ENCODE results near the gene WASHC2A.
"Not testable (repeated sequence)": the region's sequence is repeated elsewhere in the genome, so short reads cannot be mapped to it uniquely, and the experiment has no call there.

The WASHC2A gene

DNA sequence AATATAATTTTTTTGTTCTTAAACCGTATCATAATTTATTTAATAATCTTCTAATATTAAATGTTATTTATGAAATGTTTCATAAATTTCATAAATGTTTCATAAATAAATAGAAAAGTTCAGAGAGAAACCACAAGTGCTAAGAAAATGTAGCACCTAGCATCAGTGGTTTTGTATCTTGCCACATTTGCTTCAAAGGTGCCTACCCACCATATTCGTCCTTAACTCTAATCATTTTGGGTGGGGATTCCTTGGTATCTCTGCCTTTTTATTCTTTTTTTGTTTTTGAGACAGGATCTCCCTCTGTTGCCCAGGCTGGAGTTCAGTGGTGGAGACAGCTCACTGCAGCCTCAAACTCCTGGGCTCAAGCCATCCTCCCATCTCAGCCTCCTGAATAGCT lies 7.4 kb downstream of the WASHC2A start:
- DNase-seq = not testable (repeated sequence)

GRCh38 chr10:50075544-50075943 lies 7.8 kb downstream of the WASHC2A start:
- DNase-seq = peak in 1 of 2 donors; percentile 4

- DNase-seq = not testable (repeated sequence)
Observed at GRCh38 chr10:50091304-50091703, 23.6 kb downstream of the WASHC2A start.

DNA sequence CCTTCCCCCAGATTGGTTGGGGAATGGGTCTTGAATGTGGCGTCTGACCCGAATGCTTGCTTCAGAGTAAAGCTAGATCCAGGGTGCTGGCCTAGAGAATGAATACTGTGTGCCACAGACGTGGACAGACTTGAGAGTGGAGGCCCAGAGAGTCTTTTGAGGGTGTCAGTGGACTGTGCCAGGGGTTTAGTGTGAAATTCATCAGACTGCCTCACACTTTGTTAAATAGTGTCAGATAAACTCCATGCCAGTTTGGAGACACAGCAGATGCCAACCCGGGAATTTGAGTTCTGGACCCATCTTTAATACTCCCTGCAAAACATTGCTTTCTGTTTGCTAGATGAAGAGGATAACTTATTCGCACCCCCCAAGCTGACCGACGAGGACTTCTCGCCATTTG lies 25.2 kb downstream of the WASHC2A start:
- DNase-seq = not testable (repeated sequence)

- DNase-seq = not testable (repeated sequence)
Observed at GRCh38 chr10:50094630-50095029, 26.9 kb downstream of the WASHC2A start.

DNA sequence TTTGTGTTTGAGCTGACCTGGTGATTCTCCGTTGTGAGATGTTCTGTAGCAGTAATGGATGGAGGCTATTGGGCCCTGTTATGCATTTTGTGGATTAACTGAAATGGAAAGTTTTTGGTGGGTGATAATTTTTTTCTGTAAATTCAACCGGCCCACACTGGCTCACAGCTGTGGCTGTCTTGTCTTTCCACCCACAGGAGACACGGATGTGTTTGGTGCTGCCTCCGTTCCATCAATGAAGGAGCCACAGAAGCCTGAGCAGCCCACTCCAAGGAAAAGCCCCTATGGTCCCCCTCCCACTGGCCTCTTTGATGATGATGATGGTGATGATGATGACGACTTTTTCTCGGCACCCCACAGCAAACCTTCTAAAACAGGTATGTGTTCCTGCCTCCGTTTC lies 27.6 kb downstream of the WASHC2A start:
- not testable (repeated sequence) for DNase-seq

DNA sequence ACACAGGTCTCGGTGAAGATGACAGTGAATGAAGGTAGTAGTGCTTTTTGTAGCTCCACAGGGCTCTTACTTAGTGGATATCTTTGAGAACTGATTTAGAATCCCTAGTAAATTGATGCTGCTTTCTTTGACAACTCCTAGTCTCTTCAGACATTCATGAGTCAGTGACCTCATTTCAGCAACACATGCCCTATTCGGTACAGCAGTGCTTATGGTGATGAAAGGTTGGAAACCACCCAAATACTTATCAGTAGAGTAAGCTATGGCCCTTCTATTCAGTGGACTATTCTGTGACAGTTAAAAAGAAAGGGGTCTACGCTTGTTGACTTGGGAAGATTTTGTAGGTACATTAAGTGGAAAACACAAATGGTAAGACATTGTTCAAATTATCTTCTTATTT lies 29.0 kb downstream of the WASHC2A start:
- DNase-seq = not testable (repeated sequence)

DNA sequence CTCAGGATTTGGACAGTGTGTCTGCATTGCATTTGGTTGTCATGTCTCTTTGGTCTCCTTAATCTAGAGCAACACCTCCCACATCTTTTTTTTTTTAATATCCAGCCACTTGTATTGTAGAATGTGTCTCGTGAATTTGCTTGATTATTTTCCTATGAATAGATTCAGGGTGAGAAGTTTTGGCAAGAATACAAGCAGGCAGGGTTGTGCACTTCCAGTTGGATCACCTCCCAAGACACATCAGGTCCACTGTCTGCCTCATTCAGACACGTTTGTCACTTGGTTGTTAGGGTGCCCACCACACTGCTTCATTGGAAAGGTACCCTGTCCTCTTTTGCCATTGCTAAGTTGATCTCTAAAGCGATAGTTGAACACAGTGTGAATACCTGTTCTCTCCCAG lies 30.9 kb downstream of the WASHC2A start:
- not testable (repeated sequence) for DNase-seq

GRCh38 chr10:50101139-50101582 lies 33.4 kb downstream of the WASHC2A start:
- peak; percentile 2 to 10 for DNase-seq

DNA sequence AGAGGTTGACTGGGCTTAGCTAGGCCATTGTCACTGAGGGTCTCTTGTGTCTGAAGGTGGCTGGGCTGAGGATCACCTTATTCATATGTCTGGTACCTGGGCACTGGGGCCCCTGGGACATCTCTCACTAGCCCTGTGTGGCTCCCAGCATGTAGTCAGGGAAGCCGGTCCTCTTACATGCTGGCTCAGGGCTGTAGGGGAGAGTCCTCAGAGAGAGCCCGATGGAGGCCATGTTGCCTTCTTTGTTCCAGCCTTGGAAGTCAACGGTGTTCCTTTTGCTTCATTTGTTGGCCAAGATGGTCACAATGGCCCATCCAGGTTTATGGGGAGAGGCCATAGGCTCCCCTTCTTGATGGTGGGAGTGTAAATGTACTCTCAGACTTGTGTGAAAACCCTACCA lies 34.0 kb downstream of the WASHC2A start:
- DNase-seq = not testable (repeated sequence)

- DNase-seq = not testable (repeated sequence)
Observed at GRCh38 chr10:50102267-50102666, 34.5 kb downstream of the WASHC2A start.

GRCh38 chr10:50108999-50109698 lies 41.4 kb downstream of the WASHC2A start:
- not testable (repeated sequence) for DNase-seq

DNA sequence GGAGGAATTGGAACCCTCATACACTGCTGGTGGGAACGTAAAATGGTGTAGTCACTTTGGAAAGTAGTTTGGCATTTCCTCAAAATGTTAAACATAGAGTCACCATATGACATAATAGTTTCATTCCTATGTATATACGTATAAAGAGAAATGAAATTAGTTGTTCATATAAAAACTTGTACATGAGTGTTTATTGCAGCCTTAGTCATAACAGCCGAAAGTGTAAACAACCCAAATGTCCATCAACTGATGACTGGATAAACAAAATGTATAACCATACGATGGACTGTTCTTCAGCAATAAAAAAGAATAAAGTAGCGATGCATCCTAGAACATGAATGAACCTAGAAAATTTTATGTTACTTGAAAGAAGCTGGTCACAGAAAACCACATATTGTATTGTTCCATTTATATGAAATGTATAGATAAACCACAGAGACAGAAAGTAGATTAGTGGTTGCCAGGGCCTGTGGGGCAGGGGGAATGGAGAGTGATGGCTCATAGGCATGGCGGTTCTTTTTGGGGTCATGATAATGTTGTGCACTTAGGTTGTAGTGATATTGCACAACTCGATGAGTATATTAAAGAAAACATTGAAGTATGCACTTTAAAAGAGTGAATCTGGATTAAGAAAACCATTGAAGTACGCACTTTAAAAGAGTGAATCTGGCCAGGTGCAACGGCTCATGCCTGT lies 44.8 kb downstream of the WASHC2A start:
- DNase-seq = not testable (repeated sequence)

DNA sequence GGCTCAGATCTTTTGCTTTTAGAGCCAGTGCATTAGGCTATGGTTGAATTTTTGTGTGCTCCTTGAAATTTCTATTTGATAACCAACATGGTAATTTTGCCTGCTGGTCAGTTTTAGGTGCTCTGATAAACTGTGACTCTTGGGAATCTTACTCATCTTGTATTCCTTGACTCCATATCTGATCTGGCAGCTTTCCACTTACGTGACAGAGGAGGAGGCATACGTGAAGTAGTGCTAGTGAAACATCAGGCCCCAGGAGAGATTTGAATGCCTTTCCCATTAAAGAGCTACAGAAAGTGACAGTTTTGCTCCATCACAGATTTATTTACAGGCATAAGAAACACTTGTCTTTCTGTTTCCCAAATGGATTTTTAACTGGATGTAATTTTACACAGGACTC lies 59.0 kb downstream of the WASHC2A start:
- DNase-seq = not testable (repeated sequence)

- DNase-seq = not testable (repeated sequence)
Observed at GRCh38 chr10:50127770-50128292, 60.1 kb downstream of the WASHC2A start.

DNA sequence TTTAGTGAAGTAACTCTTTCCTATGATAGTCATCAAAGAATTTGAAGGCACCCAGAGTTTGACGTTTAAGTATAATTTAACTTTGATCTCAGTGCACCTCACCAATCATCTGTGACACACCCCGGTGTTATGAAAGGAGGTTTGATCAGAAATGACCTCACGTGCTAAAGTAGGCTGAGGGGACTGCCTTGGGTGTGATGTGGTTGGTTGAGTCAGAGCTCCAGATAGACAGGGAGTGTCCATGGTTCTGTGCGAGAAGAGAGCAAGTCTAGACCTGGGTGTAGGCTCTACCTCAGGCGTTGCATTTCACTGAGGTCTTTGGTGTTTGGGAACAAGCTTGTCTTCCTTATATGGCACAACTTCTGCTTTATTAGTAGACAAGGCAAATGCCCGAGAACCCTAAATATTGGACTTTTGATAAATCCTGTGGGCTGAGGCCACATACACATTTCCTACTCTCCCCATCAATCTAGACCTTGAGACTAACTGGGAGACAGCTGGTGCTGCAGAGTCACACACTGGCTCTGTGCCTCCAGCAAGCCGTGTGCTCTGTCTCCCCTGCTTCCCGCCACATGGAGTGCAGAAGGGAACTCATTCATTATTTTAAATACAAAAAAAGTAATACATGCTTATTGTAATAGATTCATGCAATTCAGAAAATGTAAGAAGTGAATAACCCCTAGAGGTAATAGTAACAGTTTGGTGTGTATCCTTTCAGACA lies 63.7 kb downstream of the WASHC2A start:
- DNase-seq = not testable (repeated sequence)

GRCh38 chr10:50132322-50132721 lies 64.6 kb downstream of the WASHC2A start:
- not testable (repeated sequence) for DNase-seq

- DNase-seq = not testable (repeated sequence)
Observed at GRCh38 chr10:50132841-50133240, 65.1 kb downstream of the WASHC2A start.

- DNase-seq = peak; percentile 4 to 7
Observed at GRCh38 chr10:50143512-50144174, 75.9 kb downstream of the WASHC2A start.

- not testable (repeated sequence) for DNase-seq
Observed at GRCh38 chr10:50145575-50145974, 77.8 kb downstream of the WASHC2A start.

GRCh38 chr10:50152792-50153272 lies 85.1 kb downstream of the WASHC2A start:
- DNase-seq = no peak

DNA sequence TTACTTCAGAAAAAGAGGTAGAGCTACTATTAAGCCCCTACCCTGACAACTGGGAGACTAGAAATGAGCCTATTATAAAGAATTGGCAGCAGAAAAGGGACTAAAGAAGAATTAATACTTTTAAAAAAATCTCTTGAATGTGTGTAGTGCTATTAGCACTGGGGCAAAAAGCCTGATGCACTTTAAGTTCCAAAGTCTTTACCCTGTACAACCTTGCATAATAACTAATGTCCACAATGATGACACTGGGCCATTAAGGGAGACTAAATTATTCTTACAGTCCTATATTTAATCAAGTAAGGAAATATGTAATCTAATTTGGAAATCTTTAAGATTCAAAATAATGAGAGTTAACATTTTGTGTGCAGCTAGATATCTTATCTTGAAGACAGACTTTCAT lies 90.1 kb downstream of the WASHC2A start:
- DNase-seq = not testable (repeated sequence)

Measured in inflammatory macrophage treated with lipopolysaccharide for 1 hour (primary cell).